T1000 (cell line): ENCODE measurements around the gene CD82.

ENCODE experiments used
- DNase-seq: peaks from one replicate; lab custom pipeline; 2025; ENCODE audit warnings: mixed read lengths; lab: John Stamatoyannopoulos, UW

The CD82 gene

DNA sequence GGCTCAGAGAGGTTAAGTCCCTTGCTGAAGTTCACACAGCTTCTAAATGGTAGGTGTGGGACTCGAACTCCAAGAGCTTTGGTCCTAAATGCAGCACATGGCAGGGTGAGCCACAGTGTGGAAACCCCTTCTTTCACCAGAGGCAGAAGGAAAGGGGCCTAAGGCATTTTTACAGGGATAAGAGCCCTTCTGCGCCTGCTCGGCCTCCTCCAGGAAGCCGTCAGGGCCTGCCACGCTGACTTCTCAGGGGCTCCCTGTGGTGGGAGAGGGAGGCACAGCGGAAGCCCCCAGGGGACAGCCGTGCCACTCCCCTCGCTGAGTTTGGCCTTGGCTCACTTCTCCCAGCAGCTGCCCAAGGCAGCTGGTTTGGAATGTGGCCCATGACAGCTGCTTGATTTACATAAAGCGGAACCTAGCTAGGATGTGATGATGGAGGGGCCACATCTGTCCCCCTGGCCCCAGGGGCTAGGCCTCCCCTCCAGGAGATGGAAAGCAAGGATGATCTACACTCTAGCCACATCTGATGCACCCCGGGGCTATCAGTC lies 35.4 kb downstream of the CD82 start:
- no peak for DNase-seq

DNA sequence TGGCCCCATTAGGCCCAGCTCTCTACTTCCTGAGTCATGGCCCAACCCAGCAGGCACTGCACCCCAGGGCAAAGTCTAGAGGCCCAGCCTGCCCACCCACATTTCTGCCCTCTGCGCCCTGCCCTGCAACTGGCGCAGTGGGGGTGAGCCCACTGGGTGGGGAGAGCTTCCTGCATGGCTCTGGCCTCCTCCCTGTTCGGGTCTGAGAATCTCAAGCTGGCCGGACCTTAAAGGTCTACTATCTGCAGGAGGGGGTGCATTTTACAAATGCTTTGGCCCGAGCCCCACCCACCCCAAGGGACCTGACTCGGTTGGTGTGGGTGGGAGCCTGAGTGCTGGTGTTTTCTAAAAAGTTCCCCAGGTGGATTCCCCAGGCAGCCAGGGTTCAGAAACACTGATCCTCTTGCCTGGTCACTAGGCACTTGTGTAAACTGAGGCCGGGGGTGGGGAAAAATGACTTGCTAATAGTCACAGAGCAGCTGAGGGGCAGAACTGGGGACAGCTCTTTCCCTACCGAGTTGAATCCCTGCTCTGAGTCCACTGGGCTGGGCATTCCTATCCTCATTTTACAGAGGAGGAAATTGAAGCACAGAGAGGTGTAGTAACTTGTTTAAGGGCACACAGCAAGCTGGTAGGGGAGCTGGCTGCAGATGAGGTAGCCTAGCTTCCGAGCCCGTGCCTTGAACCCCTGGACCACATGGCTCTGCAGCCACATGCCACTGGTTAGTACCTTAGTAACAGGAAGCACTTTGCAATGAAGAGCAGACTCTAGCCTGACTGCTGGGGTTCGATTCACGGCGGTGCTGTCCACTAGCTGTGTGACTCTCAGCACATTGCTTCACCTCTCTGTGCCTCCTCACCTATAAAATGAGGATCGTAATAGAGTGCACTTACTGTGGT lies 36.3 kb downstream of the CD82 start:
- no peak for DNase-seq

DNA sequence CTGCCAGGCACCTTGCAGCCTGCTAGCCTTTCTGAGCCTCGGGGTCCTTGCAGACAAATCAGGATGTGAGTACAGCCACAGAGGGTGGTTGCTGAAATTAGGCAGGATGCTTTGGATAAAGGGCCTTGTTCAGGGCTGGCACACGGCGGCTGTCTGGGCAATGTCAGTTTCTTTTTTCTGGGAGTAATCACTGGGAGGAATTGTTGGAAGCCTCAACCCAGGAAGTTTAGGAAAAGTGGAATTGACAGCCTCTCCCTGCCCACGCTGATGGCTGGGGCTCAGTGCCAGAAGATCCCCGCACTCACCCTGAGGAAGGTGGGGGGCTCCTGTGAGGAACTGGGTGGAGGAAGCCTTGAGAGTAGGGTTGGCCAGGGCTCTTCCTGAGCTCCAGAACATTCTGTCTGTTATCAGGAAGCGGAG lies 37.4 kb downstream of the CD82 start:
- DNase-seq, result no peak

DNA sequence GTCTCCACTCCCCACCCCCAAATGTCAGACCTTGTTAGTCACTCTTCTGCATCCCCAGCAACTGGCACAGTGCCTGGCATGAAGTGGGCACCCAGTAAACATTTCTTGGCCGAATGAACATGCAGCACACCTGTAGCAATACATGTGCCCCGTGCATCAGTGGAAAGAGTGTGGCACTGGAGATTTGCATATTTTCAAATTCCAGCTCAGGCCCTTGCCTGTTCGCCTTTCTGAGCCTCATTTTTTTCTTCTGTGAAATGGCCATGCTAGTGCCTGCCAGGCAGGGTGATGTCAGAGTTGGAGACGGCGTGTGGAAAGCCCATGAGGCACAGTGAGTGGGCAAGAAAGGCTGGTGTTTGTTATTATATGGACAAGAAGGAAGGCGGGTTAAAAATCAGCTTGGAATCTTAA lies 38.7 kb downstream of the CD82 start:
- DNase-seq, result no peak

DNA sequence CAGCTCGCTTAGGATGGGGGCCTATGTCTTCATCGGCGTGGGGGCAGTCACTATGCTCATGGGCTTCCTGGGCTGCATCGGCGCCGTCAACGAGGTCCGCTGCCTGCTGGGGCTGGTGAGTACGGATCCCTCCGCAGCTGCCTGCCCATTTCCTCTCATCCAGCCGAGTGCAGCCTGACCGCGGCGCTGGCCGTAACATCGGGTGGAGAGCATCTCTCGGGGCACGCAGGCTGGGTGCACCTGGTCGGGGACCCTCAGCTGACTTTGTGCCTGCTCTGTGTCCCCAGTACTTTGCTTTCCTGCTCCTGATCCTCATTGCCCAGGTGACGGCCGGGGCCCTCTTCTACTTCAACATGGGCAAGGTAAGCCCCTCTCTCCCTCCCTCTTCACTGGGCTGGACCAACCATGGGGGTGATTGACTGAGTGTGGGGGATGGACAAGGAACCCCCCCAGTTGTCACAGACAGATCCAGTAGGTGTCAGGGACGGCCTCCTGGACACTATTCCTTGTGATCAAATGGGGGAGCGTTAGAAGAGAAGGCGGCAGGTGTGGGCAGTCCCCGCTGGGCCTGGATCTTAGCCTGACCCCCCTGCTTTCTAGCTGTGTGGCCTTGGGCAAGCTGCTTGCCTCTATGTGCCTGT lies 39.7 kb downstream of the CD82 start:
- DNase-seq, result no peak

DNA sequence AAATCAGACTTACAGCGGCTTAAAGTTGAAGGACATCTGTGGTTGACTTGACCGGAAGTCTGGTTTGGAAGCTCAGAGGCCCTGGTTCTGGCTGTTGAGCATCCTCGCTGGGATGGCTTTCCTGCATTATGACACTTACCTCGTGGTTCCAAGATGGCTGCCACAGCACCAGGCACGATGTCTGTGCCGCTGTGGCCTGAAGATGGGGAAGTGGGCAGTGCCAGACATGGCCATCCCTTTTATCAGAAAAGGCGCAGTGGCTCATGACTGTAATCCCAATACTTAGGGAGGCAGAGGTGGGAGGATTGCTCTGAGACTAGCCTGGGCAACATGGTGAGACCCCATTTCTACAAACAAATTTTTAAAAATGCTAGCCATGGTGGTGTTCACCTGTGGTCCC lies 40.5 kb downstream of the CD82 start:
- no peak for DNase-seq

DNA sequence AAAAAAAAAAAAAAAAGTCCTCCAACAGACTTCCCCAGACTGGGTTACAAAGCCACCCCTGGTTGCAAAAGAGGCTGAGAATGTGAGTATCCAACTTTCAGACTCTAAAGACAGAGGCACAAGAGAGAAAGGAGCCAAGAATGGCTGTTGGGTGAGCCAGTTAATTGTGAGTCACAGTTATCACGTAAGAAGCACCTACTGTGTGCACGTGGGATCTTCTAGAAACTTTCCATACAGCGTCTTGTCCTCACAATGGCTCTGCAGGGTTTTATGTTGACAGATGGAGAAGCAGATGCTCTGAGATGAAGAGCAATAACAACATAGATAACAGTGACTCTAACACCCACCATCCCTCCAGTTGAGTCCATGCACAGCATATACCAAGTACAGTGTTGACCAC lies 41.0 kb downstream of the CD82 start:
- DNase-seq, result no peak

DNA sequence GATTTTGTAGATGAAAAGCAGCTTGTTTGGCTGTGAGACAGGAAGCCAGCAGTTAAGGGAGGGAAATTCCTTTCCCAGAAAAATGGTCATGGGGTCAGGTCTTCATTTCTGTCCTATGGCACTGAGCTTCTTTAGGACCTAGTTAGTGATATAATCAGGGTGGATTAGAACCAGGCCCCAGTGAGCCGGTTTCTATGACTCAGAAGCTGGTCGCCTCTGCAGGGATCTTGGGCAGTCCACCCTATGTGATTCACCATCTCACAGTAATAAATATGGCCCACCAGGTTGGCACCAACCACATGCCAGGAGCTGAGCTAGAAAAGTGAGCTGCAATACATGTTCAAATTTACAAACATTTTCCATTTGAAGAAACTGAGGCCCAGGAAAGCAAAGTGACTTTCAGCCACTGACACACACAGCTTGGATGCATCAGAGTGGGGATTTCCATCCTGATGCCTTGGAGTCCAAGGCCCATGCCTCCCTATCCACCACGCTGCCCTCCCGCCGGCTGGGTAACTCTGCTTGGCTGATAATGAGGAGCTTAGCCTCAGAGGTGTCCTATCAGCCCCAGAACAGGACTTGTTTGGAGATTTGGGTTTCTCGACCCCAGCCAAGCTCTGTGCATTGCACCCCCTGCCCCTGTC lies 42.0 kb downstream of the CD82 start:
- no peak for DNase-seq

DNA sequence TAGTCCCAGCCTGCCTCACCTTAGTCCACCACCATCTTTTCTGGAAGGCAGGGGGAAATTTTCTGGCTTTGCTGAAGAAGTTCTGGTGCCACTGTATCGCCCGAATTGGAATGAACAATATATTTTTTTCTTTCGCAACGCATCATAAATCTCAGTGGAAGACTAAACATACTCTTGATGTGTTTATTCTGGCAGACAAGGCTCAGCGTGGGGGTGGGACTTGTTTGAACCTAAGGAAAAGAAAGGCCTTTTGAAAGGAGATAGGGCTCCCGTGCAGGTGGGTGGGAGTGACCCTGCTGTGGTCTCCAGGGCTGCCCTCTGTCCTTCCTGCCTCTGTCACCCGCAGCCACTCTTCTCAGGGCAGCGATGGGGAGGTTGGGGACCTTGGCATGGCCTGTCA lies 42.5 kb downstream of the CD82 start:
- DNase-seq, result no peak

DNA sequence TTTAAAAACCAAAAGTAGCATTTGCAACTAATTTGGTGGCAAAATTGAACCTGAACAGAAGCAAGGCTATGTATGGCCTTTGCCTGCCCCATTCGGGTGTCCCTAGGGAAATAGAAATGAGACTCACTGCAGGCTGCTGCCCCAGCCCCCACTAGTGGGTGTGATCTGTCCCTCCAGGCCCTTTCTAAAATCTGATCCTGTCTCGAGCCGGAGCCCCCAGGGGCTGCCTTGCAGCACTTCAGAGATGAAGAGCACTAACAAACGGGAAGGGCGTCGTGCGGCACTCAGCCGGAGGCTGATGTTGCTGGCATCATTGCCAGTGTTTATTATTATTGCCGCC lies 43.2 kb downstream of the CD82 start:
- no peak for DNase-seq

DNA sequence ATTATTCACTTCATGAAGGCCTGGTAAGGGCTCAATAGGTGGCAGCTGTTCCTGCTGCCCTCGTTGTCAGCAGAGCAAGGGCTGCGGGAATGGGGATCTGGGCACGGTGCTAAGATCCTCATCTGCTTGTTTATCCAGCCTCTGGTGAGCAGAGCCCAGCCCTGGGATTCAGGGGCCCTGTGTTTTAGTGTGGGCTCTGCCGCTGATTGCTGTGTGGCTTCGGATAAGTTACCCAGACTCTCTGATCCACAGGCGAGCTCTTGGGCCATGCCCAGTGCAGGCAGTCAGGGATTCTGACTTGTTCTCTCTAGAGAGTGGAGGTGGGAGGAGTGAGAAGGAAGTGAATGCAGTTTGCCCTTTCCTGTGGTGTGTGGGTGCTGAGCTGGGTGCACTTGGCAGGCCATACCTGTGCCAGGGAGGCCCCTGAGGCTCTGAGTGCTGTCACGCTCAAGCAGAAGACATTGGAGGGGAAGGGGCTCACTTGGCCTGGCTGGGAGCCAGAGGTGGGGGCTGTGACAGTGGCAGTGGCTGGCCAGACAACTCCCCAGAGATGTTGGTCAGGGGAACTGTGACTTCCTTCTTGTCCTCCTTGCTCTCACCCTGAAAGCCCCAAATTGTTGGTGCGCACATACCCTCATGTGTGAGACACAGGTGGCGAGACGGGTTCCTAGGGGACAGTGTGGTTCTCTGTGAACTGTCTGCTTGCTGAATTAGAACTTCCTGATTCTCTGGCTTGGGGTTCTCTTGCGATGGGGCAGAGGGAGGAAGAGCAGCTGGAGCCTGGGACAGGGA lies 43.7 kb downstream of the CD82 start:
- DNase-seq, result no peak

DNA sequence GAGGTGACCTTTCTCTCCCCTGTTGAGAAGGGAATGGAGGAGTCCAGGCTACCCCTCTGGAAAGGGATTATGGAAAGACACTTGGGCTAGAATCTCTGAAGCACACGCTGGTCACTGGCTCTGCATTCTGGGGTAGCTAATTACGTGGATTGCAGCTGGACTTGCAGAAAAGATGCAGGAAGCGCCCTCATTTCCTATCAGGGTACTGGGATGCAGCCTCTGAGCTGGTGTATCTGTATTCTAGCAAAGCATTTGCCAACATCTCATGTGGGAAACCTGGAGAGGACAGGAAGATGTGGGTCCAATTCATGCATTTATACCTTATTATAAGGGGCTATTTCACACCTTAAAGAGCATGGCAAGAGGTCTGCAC lies 44.3 kb downstream of the CD82 start:
- DNase-seq, result no peak

DNA sequence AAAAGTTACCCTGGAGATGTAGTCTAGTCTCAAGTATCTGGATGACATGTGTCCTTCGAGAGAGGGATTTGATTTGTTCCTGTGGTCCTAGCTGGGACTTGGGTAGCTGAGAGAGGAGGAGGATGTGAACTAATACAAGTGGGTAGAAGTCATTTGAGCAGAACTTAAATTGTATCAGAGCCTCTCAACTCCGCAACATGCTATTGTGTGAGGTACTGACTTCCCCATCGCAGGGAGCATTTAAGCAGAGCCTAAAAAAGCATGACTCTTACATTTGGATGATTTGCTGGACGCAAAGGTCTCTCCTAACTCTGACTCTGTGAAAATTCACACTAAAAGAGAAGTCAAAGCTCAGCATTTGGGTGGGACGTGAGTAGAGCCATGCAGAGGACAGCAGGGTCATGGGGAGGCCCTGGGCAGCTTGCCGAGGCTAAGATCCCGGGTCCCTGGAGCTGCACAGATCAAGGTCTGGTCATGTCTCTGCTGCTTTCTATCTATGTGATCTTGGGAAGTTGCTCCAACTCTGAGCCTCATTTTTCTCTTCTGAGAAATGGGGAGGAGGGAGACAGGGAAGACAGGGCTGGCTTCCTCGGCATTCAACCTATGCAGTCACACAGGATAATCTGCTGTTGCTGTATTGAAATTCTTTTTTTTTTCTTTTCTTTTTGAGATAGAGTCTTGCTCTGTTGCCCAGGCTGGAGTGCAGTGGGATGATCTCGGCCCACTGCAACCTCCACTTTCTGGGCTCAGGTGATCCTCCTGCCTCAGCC lies 44.9 kb downstream of the CD82 start:
- DNase-seq, result no peak

DNA sequence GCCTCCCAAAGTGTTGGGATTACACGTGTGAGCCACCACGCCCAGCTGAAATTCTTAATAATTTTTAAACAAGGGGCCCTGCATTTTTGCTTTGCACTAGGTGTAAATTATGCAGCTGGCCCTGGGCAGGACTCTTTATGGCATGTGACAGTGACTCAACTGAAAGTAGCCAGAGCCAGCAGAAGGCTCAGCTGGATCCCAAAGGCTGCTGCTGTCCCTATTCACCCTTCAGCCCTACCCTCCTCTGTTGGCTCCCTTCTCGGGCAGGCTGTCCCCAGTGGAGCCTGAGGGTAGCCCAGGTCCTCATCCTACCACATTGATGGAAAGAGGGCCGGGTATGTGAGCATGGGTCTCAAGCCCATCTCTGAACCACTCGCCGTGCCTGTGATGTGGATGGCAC lies 45.6 kb downstream of the CD82 start:
- no peak for DNase-seq

DNA sequence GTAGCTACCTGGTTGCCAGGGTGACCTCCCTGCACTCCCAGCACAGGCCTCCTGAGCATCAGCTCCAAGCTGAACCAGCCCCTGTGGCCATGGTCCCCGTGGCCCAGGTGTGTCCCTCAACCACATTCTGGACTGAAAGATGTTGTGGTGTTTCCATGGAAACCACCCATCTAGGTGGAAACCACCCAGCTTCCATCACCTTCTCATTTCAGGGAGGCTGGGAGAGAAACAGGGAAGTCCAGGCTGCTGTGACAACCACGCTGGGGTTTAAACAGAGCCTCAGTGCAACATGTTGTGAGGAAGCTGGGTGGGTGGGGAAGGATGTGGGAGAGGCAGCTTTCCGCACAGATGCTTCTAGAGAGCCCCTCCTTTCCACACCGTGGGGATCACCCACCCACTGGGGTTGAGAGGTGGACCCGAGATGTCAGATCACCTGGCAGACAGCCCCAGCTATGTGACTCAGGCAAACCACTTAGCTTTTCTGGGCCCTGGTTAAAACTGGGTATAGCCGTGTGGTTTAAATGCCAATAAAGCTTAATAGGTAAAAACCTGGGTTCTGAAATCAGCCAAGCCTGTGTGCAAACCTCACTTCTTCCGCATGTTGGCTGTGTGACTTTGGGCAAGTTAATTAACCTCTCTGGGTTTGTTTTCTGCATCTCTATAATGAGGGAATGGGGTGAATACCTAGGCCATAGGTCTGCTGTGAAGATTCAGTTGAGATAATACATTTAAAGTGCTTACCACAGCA lies 46.4 kb downstream of the CD82 start:
- DNase-seq, result no peak

DNA sequence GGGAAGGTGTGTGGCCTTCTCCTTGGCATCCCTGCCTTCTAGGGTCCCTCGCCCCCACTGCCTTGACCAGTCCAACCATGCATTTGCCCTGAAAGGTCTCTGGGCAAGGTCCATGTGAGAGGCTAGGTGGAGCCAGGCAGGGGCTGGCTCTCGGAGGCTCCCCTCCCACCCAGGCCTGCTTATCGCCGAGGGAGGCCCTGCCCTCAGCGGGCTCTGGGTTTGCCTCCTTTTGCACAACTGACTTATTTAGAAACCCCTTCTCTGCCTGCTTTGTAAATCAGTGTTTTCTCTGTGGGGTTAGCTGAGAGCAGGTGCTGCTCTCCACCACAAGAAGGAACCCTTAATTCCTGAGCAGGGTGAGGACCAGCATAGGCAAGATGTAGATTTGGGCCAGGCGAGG lies 47.7 kb downstream of the CD82 start:
- no peak for DNase-seq

DNA sequence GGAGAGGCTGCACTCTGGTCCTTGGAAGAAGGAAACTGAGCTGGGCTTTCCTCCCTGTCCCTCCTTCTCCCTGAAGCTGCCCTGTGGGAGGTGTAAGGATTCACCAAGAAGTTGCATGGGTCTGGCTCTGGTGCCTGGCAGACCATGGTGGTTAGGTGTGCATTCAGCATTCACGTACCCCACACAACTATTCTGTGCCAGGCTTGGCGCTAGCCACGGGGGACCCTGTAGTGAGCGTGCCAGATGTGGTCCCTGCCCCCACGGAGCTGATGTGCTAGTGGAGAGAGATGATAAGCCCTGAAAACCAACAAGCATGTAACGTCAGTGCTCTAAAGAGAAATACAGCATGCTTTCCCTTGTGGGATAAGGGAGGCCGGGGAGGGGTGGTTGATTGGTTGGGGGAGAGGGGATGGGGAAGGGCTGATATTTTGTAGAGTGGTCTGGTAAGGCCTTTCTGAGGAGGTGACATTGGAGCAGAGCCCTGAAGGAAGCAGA lies 48.9 kb downstream of the CD82 start:
- no peak for DNase-seq

DNA sequence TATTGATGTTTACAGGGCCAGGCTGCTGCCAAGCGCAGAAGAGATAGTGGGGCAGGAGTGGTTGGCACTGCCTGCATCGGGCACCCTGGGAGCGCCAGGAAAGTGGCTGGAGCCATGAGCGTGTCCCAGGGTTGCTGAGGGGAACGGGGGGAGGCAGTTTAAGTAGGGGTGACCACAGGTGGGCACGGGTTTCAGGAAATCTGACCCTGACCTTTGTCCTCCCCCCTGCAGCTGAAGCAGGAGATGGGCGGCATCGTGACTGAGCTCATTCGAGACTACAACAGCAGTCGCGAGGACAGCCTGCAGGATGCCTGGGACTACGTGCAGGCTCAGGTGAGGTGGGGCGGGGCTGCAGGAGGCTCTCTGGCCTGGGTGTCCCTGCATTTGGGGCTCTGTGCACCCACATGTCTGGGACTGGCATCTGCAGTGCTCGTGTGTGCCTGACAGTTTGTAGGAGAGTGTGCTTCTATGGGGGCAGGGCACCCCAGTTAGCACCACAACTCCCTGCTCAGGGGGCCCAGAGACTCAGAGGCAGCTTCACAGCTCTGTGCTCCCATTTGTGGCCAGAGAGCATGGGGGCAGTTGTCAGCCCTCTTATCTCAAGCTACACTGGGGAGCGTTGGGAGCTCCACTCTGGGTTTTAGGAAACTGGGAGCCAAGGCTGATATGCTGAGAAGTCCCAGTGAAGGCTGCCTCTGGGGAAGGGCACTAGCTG lies 49.7 kb downstream of the CD82 start:
- no peak for DNase-seq

DNA sequence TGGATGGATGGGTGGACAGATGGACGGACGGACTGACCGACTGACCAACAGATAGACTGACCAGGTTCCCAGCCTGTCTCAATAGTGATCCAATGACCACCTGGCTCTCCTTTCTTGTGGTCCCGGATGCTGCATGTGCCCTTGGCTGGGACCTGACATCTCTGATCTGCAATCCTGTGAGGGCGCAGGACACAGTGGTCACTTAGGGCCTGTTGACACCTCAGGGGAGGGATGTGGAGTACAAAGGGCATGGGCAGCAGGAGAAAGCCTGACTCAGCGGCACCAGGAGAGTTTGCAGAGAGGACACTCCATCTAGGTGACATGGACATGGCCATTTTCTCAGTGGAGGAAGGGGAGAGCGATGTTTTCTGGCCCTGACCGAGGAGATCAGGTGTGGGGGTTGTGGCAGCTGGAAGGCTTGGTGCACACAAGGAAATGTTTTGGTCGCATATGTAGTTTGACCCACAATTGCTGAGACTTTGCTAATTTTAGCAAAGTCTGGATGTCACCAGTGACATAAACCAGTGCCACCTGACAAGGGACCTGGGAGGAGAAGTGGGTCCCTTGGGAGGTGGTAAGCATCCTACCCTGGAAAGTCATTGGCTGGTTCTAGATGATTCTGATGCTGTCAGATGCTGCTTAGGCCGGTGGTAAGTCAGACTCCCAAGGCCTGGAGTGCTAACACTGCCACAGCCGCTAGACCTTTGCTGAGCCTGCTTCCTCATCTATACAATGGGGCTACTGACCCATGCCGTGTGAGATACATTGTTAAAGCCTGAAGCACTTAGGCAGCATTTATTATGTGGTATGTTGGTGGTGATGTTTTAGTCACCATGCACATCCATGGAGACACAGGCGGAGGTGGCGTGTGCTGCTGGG lies 50.7 kb downstream of the CD82 start:
- no peak for DNase-seq
